ENCODE data around the gene NCF4. TPM values are rescaled to one million over a fixed set of nuclear protein-coding genes. Genes with fewer than 3 reads are reported as not detected.

The NCF4 gene
- total RNA-seq, 1 experiment from 2014 or later, result not detected

DNA sequence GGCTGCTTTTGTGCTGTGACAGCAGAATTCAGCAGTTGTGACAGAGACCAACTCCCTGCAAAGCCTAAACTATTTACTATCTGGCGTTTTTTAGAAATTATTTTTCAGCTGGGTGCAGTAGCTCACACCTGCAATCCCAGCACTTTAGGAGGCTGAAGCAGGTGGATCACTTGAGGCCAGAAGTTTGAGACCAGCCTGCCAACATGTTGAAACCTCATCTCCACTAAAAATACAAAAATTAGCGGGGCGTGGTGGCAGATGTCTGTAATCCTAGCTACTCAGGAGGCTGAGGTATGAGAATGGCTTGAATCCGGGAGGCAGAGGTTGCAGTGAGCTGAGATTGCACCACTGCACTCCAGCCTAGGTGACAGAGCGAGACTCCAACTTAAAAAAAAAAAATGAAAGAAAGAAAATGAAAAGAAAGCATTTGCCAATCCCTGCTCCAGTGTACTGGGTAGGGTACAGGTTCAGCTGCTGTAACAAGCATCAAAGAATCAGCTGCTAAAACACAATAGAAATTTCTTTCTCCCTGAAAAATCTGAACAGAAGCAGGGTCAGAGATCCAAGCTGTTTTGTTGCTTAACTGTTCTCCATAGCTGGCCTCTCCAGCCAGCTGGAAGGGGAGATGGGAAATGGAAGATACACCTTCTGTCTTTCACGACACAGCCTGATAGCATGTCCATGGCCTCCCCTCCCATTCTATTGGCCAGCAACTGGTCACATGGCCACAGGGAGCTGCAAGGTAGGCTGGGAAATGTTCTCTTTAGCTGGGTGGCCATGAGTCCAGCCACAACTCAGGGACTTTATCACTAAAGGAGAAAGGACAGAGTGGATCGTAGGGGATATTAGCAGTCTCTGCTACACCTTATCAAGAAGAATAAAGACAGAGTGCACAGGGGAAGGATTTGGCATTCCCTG is 8.5 kb upstream of the NCF4 start:
- H3K56ac ChIP-seq (ENCODE audit: insufficient read length, low read depth, low read length), result no peak overlapping the region
- H4K20me1 ChIP-seq (ENCODE audit: control insufficient read depth, insufficient read depth, insufficient read length), result no peaks in the 10 kb centered on the region
- H3K79me1 ChIP-seq (ENCODE audit: insufficient read depth, low read depth, low read length, poor library complexity, severe bottlenecking), result no peaks in the 10 kb centered on the region
- no peak for DNase-seq
- Mint-ChIP-seq H3K4me3 (no peak overlapping the region), H3K27ac (no peak overlapping the region), H3K9me3 (peaks cover 4% of the 10 kb centered on the region in 2 experiments; a peak in 2 of 5 replicates), H3K4me1 (peaks cover 4 to 20% of the 10 kb centered on the region in 2 experiments), H3K27me3 (ENCODE audit: low read depth) (peaks cover 47% of the 10 kb centered on the region), H3K36me3 (ENCODE audit: insufficient read depth in 1 of 3, low read depth in 3 of 3) (peaks cover 2 to 6% (median 5%) of the 10 kb centered on the region in 3 experiments; a peak in 3 of 7 replicates)
- TF ChIP-seq, protein P1, sequence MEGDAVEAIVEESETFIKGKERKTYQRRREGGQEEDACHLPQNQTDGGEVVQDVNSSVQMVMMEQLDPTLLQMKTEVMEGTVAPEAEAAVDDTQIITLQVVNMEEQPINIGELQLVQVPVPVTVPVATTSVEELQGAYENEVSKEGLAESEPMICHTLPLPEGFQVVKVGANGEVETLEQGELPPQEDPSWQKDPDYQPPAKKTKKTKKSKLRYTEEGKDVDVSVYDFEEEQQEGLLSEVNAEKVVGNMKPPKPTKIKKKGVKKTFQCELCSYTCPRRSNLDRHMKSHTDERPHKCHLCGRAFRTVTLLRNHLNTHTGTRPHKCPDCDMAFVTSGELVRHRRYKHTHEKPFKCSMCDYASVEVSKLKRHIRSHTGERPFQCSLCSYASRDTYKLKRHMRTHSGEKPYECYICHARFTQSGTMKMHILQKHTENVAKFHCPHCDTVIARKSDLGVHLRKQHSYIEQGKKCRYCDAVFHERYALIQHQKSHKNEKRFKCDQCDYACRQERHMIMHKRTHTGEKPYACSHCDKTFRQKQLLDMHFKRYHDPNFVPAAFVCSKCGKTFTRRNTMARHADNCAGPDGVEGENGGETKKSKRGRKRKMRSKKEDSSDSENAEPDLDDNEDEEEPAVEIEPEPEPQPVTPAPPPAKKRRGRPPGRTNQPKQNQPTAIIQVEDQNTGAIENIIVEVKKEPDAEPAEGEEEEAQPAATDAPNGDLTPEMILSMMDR (conservative IDR thresholded peaks at IDR 0.05), result no peak
- H3K23me2 ChIP-seq (ENCODE audit: insufficient read length, low read depth, low read length, poor library complexity, severe bottlenecking), result no peaks in the 10 kb centered on the region
- WGBS (ENCODE audit: extremely low coverage, insufficient read length, low lambda C conversion rate), result no CpG with 5 or more reads among the region's 7 CpGs
- no peak overlapping the region for H4K91ac ChIP-seq (ENCODE audit: insufficient read length, low read depth, low read length)
- no peak overlapping the region for H2BK20ac ChIP-seq (ENCODE audit: low read depth, low read length, poor library complexity, severe bottlenecking)
- H2BK12ac ChIP-seq (ENCODE audit: insufficient read length, low read depth, low read length), result no peak overlapping the region
- no peaks in the 10 kb centered on the region for H3K79me2 ChIP-seq (ENCODE audit: insufficient read depth, low read length)
- H3K4ac ChIP-seq (ENCODE audit: low read depth, low read length), result no peak overlapping the region
- H3K27ac ChIP-seq (ENCODE audit: insufficient read length, low read depth, low read length), result no peak overlapping the region
- H3K18ac ChIP-seq (ENCODE audit: insufficient read length, low read depth, low read length), result no peak overlapping the region
- H2BK5ac ChIP-seq (ENCODE audit: insufficient read length, low read length), result no peak overlapping the region
- no peaks in the 10 kb centered on the region; the same call in 1 of the 2 replicates for H3K4me1 ChIP-seq (ENCODE audit: insufficient read depth, low read length)
- no peak overlapping the region for H3K14ac ChIP-seq (ENCODE audit: insufficient read depth, low read length)
- H3K9ac ChIP-seq (ENCODE audit: extremely low read depth, insufficient read length, low read length), result no peak overlapping the region
- no peaks in the 10 kb centered on the region for H3K9me3 ChIP-seq (ENCODE audit: control insufficient read depth, low read depth, low read length)
- no peak overlapping the region for H2AK5ac ChIP-seq (ENCODE audit: insufficient read length, low read length)
- H3K27me3 ChIP-seq (ENCODE audit: insufficient read depth, low read length), result no peaks in the 10 kb centered on the region; the same call in 1 of the 2 replicates
- no peak overlapping the region for H2AFZ ChIP-seq (ENCODE audit: low read length)
- H3T11ph ChIP-seq (ENCODE audit: low read length), result no peak overlapping the region
- no peak overlapping the region for H4K5ac ChIP-seq (ENCODE audit: insufficient read length, low read depth, low read length)
- H2BK15ac ChIP-seq (ENCODE audit: low read depth, low read length), result no peak overlapping the region
- H3K23ac ChIP-seq (ENCODE audit: insufficient read length, low read depth, low read length), result no peak overlapping the region
- H4K8ac ChIP-seq (replicated peaks; ENCODE audit: insufficient read length, low read depth, low read length), result no peak overlapping the region
- H3K4me2 ChIP-seq (ENCODE audit: insufficient read depth, insufficient read length, low read length), result no peak overlapping the region
- no peak overlapping the region for H2BK120ac ChIP-seq (ENCODE audit: low read depth, low read length, poor library complexity, severe bottlenecking)
